ENCODE measurements around the gene RBM47.

The RBM47 gene

DNA sequence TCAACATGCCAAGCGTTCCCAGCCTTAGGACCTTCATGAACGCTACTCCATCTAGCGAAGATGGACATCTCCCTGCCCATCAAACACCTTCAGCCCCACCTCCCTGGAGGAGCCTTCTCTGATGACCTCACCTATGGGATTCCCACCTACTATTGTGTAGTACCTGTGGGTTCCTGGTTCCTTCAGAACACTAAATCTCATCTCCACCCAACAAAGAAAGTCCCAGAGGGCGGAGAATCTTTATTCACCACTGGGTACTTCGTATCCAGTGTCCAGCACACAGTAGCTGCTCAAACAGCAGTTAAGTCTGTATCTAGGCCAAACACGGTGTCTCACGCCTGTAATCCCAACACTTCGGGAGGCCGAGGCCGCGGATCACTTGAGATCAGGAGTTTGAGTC lies 10.1 kb downstream of the RBM47 start:
- ChIA-PET CTCF (no interaction called here), POLR2A (interaction anchor here (0.7 kb wide), 1 partner anchor 175 kb away, joined by 3 read pairs; no protein-coding TSS in a partner anchor)
- TF ChIP-seq LEF1 (IDR thresholded peaks at IDR 0.05; ENCODE audit: borderline replicate concordance) (no peak), SP1 (IDR thresholded peaks at IDR 0.05) (no peak), NFRKB (IDR thresholded peaks at IDR 0.05) (no peak), HDGF (IDR thresholded peaks at IDR 0.05; ENCODE audit: borderline replicate concordance) (no peak), SUZ12 (IDR thresholded peaks at IDR 0.05) (no peak), TARDBP (IDR thresholded peaks at IDR 0.05) (no peak), ELF4 (IDR thresholded peaks at IDR 0.05) (no peak), FOXA1 (IDR thresholded peaks at IDR 0.05) (no peak), L3MBTL2 (conservative IDR thresholded peaks at IDR 0.05) (no peak)
- TF ChIP-seq, protein P1, sequence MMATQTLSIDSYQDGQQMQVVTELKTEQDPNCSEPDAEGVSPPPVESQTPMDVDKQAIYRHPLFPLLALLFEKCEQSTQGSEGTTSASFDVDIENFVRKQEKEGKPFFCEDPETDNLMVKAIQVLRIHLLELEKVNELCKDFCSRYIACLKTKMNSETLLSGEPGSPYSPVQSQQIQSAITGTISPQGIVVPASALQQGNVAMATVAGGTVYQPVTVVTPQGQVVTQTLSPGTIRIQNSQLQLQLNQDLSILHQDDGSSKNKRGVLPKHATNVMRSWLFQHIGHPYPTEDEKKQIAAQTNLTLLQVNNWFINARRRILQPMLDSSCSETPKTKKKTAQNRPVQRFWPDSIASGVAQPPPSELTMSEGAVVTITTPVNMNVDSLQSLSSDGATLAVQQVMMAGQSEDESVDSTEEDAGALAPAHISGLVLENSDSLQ (IDR thresholded peaks at IDR 0.05): no peak
- DNase-seq (ENCODE audit: extremely low spot score): no peak

DNA sequence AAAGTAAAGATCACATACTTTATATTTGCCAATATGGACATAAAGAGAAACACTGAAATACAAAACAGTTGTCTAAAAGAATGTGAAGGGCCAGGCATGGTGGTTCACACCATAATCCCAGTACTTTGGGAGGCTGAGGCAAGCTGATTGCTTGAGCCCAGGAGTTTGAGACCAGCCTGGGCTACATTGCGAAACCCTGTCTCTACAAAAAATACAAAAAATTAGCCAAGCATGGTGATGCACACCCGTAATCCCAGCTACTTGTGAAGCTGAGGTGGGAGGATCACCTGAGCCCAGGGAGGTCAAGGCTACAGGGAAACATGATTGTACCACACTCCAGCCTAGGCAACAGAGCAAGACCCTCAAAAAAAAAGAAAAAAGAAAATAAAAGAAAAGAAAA lies 11.8 kb downstream of the RBM47 start:
- CTCF ChIA-PET: no interaction called here
- POLR2A ChIA-PET: no interaction called here
- TF ChIP-seq BHLHE40 (IDR thresholded peaks at IDR 0.05; ENCODE audit: borderline replicate concordance) (no peak), ZNF384 (IDR thresholded peaks at IDR 0.05) (no peak), FOXK2 (IDR thresholded peaks at IDR 0.05) (no peak), SP1 (IDR thresholded peaks at IDR 0.05) (no peak), ELF4 (IDR thresholded peaks at IDR 0.05) (no peak), ARNT (IDR thresholded peaks at IDR 0.05) (no peak)
- no peak for DNase-seq (ENCODE audit: extremely low spot score)

DNA sequence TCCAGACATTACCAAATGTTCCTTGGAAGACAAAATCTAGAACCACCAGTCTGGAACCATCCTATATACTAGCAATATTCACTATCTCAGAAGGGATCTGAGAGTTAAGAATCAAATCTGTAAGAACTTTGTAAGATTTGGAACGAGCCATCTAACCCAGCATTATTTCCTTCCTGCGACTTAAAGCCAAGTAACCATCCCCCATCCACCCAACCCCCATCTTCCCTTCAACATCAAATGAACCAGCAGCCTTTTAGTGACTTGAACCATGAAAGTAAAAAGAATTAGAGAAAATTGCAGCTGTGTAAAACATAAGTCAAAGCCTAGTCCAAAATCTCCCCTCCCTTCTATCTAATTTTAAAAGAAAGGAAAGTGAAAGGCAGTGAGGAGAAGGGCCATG lies 15.6 kb downstream of the RBM47 start:
- DNase-seq (ENCODE audit: extremely low spot score): no peak
- TF ChIP-seq LEF1 (IDR thresholded peaks at IDR 0.05; ENCODE audit: borderline replicate concordance): no peak
- POLR2A ChIA-PET: no interaction called here
- CTCF ChIA-PET: no interaction called here

DNA sequence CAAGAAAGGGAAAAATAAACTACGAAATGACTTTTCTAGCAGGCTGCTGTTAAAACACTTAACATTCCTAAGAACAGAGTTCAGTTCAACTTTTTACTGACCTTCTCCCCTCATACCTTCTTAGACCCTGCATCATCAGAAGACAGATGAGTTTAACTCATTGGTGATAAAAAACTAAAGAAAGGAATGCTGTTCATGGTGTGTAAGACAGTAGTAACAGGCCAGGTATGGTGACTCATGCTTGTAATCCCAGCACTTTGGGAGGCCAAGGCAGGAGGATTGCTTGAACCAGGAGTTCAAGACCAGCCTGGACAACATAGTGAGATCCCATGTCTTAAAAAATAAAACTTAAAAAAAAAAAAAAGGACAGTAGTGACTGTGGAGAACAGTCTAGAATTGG lies 16.2 kb downstream of the RBM47 start:
- DNase-seq (ENCODE audit: extremely low spot score): no peak
- ChIA-PET CTCF (no interaction called here), POLR2A (no interaction called here)
- TF ChIP-seq FOXK2 (IDR thresholded peaks at IDR 0.05): no peak
- TF ChIP-seq FOXM1 (IDR thresholded peaks at IDR 0.05; ENCODE audit: borderline replicate concordance): no peak
- TF ChIP-seq, protein P1 (IDR thresholded peaks at IDR 0.05): no peak
- TF ChIP-seq SUZ12 (IDR thresholded peaks at IDR 0.05): no peak
- no peak for TF ChIP-seq CTBP1 (IDR thresholded peaks at IDR 0.05; ENCODE audit: borderline replicate concordance)
- no peak for TF ChIP-seq TARDBP (IDR thresholded peaks at IDR 0.05)

DNA sequence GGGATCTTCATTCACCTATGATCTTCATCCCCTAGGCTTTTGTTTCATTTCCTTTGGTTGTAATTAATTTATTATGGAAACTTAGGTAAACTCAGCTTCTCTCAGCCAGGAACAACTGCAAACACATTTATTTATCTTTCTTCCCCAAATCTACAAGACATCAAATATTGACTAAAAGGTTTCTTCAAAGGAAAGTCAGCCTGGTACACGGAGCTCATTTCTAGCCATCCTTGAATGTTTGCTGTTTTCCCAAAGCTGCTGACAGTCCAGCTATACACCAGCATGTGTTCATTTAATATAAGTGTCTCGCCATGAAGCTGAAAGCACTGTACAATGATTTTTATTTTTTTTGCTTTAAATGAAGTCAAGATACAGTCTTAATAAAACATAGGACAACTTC lies 16.8 kb downstream of the RBM47 start:
- CTCF ChIA-PET: no interaction called here
- POLR2A ChIA-PET: no interaction called here

DNA sequence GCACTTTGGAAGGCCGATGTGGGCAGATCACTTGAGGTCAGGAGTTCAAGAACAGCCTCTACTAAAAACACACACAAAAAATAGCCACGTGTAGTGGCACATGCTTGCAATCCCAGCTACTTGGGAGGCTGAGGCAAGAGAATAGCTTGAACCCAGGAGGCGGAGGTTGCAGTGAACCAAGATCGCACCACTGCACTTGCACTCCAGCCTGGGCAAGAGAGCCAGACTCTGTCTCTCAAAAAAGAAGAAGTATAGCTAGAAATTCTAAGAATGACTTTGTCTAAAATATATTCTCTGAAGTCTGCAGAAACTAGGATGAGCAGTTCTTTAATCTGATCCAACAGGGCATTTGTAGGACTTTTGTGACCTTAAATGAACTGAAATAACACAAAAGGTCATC lies 17.4 kb downstream of the RBM47 start:
- TF ChIP-seq TARDBP (IDR thresholded peaks at IDR 0.05) (no peak), ZNF384 (IDR thresholded peaks at IDR 0.05) (no peak), LEF1 (IDR thresholded peaks at IDR 0.05; ENCODE audit: borderline replicate concordance) (no peak), FOXM1 (IDR thresholded peaks at IDR 0.05; ENCODE audit: borderline replicate concordance) (no peak), SUZ12 (IDR thresholded peaks at IDR 0.05) (no peak), L3MBTL2 (conservative IDR thresholded peaks at IDR 0.05) (no peak), FOXK2 (IDR thresholded peaks at IDR 0.05) (no peak), FOXA1 (IDR thresholded peaks at IDR 0.05) (no peak), ARNT (IDR thresholded peaks at IDR 0.05) (no peak), BHLHE40 (IDR thresholded peaks at IDR 0.05; ENCODE audit: borderline replicate concordance) (no peak), HDGF (IDR thresholded peaks at IDR 0.05; ENCODE audit: borderline replicate concordance) (no peak), NFRKB (IDR thresholded peaks at IDR 0.05) (no peak), CTBP1 (IDR thresholded peaks at IDR 0.05; ENCODE audit: borderline replicate concordance) (no peak), SP1 (IDR thresholded peaks at IDR 0.05) (no peak), ELF4 (IDR thresholded peaks at IDR 0.05) (no peak)
- TF ChIP-seq, protein P1 (IDR thresholded peaks at IDR 0.05): no peak
- ChIA-PET POLR2A (no interaction called here), CTCF (no interaction called here)
- no peak for DNase-seq (ENCODE audit: extremely low spot score)

More for the DNA sequence above, 16.8 kb downstream of the RBM47 start:
- DNase-seq (ENCODE audit: extremely low spot score): no peak
- TF ChIP-seq ZNF384 (IDR thresholded peaks at IDR 0.05): no peak
- TF ChIP-seq ARNT (IDR thresholded peaks at IDR 0.05): no peak
- TF ChIP-seq ELF4 (IDR thresholded peaks at IDR 0.05): no peak
- TF ChIP-seq CTBP1 (IDR thresholded peaks at IDR 0.05; ENCODE audit: borderline replicate concordance): no peak
- TF ChIP-seq, protein P1 (IDR thresholded peaks at IDR 0.05): no peak
- TF ChIP-seq NFRKB (IDR thresholded peaks at IDR 0.05): no peak
- TF ChIP-seq SP1 (IDR thresholded peaks at IDR 0.05): no peak

DNA sequence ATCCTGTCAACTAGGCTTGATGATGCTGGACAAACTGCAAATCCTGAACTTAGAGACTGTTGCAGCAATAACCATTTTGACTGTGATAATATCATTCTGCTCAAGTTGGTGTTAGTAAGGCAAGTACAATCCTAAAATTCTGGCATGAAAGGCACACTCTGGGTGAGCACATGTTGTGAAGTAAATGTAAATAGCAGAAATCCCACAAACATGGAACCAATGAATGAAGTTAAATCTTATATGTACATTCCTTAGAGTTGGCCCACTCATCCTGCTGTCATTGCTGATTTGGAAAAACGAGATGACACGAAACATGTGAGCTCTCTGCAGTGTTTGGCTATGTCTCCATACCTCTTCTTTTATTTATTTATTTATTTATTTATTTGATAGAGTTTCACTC lies 21.0 kb downstream of the RBM47 start:
- TF ChIP-seq L3MBTL2 (conservative IDR thresholded peaks at IDR 0.05) (no peak), FOXM1 (IDR thresholded peaks at IDR 0.05; ENCODE audit: borderline replicate concordance) (no peak), SUZ12 (IDR thresholded peaks at IDR 0.05) (no peak), ZNF384 (IDR thresholded peaks at IDR 0.05) (no peak), ARNT (IDR thresholded peaks at IDR 0.05) (no peak), ELF4 (IDR thresholded peaks at IDR 0.05) (no peak), HDGF (IDR thresholded peaks at IDR 0.05; ENCODE audit: borderline replicate concordance) (no peak), LEF1 (IDR thresholded peaks at IDR 0.05; ENCODE audit: borderline replicate concordance) (no peak), NFRKB (IDR thresholded peaks at IDR 0.05) (no peak), TARDBP (IDR thresholded peaks at IDR 0.05) (no peak), BHLHE40 (IDR thresholded peaks at IDR 0.05; ENCODE audit: borderline replicate concordance) (no peak)
- TF ChIP-seq, protein P1 (IDR thresholded peaks at IDR 0.05): no peak
- ChIA-PET POLR2A (no interaction called here), CTCF (no interaction called here)
- DNase-seq (ENCODE audit: extremely low spot score): no peak
